Fibroblast of lung (primary cell): ENCODE measurements around the gene USP7.

Experiments
- CTCF ChIP-seq, 2 donors: IDR thresholded peaks in 1 of 2; conservative IDR thresholded peaks in 1 of 2; 1 replicate in 1 of 2; 2 replicates in 1 of 2; pipeline ENCODE4 v1.5.1; 2011 to 2012; ENCODE audit warnings: low read length in 2 of 2, control low read depth in 1 of 2, inconsistent platforms in 1 of 2, low read depth in 1 of 2, mild to moderate bottlenecking in 1 of 2
- EZH2 ChIP-seq: IDR thresholded peaks from 2 replicates; pipeline ENCODE4 v1.5.1; 2012; ENCODE audit warnings: low read length, control low read depth, mild to moderate bottlenecking; ENCODE audit errors: missing control alignments

GRCh38 chr16:8889893-8890548, 73.7 kb downstream of the USP7 start:
- TF ChIP-seq CTCF (conservative IDR thresholded peaks at IDR 0.05 in 1 of 2, IDR thresholded peaks at IDR 0.05 in 1 of 2; ENCODE audit: low read depth in 1 of 2, low read length in 2 of 2): no peak
- no peak for TF ChIP-seq EZH2
